Gastrocnemius medialis (tissue), 4 donors: ENCODE data around the gene DOCK3.

Experiments
- CTCF ChIP-seq, 5 experiments: fragments of 450-650 bp in 3 of 5; fragments of 200-600 bp in 2 of 5; sonication (generic) in 2 of 5; IDR thresholded peaks in 4 of 5; conservative IDR thresholded peaks in 1 of 5; 1 replicate in 4 of 5; 2 replicates in 1 of 5; pipeline ENCODE4 v1.5.1; 2016 to 2019; ENCODE audit warnings: antibody characterized with exemption in 5 of 5, mild to moderate bottlenecking in 3 of 5, moderate library complexity in 3 of 5
- POLR2A ChIP-seq, 2 donors: fragments of 450-650 bp; IDR thresholded peaks; one replicate each; pipeline ENCODE4 v1.6.1; 2017; ENCODE audit warnings: antibody characterized with exemption in 2 of 2, mild to moderate bottlenecking in 2 of 2, moderate library complexity in 2 of 2

- TF ChIP-seq CTCF (IDR thresholded peaks at IDR 0.05 in 4 of 5, conservative IDR thresholded peaks at IDR 0.05 in 1 of 5), result no peak
- no peak for TF ChIP-seq POLR2A (IDR thresholded peaks at IDR 0.05)
These were observed 710.9 kb downstream of the DOCK3 start for GRCh38 chr3:51385621-51386091.
